ENCODE results near the gene BAIAP3. TPM values are rescaled to one million over a fixed set of nuclear protein-coding genes. Genes with fewer than 3 reads are reported as not detected.

Gene BAIAP3
- total and polyA plus RNA-seq, 2 of the 4 experiments (the other 2 are of a cell fraction), result 0.36 to 0.65 TPM

- in situ Hi-C loops (cut with MboI; ENCODE audit: low sequenced_read_pairs) (no loop called here), intact Hi-C loops (cut with micrococcal nuclease) (no loop called here), dilution Hi-C loops (cut with HindIII; ENCODE audit: low sequenced_read_pairs, unreplicated experiment) (no loop called here)
- DNase-seq (no peak), ATAC-seq (ENCODE audit: low read depth) (no peak)
- Histone ChIP-seq H3K79me1 (ENCODE audit: low read depth in 1 of 2, low read length in 2 of 2) (no peaks in the 10 kb centered on the region), H4K91ac (ENCODE audit: insufficient read depth, low read depth, low read length) (no peak overlapping the region), H4K8ac (ENCODE audit: low read depth in 2 of 2, low read length in 2 of 2) (no peak overlapping the region), H3K9ac (ENCODE audit: low read depth, low read length) (no peak overlapping the region), H2BK15ac (ENCODE audit: low read depth, low read length) (no peak overlapping the region), H2BK120ac (ENCODE audit: low read depth, low read length) (no peak overlapping the region), H3K4me1 (ENCODE audit: control insufficient read depth, insufficient read depth, low read length) (0 out of 2 replicates have a peak, but pooled peaks cover 2% of the 10 kb centered on the region), H3K9me1 (ENCODE audit: insufficient read depth, low read length) (no peaks in the 10 kb centered on the region), H2AK9ac (replicated peaks; ENCODE audit: low read depth, low read length, poor library complexity) (no peak overlapping the region), H3K23ac (ENCODE audit: low read depth, low read length) (no peak overlapping the region), H2AFZ (replicated peaks; ENCODE audit: low read length, poor library complexity) (no peak overlapping the region), H4K20me1 (ENCODE audit: insufficient read depth, low read length) (no peaks in the 10 kb centered on the region; the same call in 1 of the 2 replicates), H3K14ac (replicated peaks; ENCODE audit: low read depth, low read length) (no peak overlapping the region), H3K18ac (ENCODE audit: low read depth, low read length) (no peak overlapping the region), H3K4me3 (ENCODE audit: insufficient read depth, low read depth, low read length) (no peak overlapping the region), H2AK5ac (ENCODE audit: low read depth, low read length) (no peak overlapping the region), H3K36me3 (ENCODE audit: control insufficient read depth, insufficient read depth, low read length) (no peaks in the 10 kb centered on the region), H3K27me3 (ENCODE audit: control insufficient read depth, insufficient read depth, low read length) (peaks cover 36% of the 10 kb centered on the region), H2BK5ac (ENCODE audit: low read depth, low read length, poor library complexity, severe bottlenecking) (no peak overlapping the region), H3K27ac (ENCODE audit: insufficient read depth, low read length) (no peak overlapping the region), H3K4me2 (ENCODE audit: low read depth, low read length) (no peak overlapping the region), H3K9me3 (ENCODE audit: control insufficient read depth, insufficient read depth, low read length) (no peaks in the 10 kb centered on the region), H3K56ac (ENCODE audit: extremely low read depth, insufficient read depth, low read length) (no peak overlapping the region), H3K4ac (ENCODE audit: low read depth, low read length) (no peak overlapping the region), H2BK20ac (ENCODE audit: low read depth, low read length) (no peak overlapping the region), H4K5ac (ENCODE audit: low read depth, low read length) (no peak overlapping the region)
- no TSS peak for BruUV-seq (replicated peaks)
- WGBS, 2 experiments (ENCODE audit: extremely low coverage in 2 of 2, insufficient read length in 1 of 2), result 58% methylated on average over 18 of the region's 30 CpGs; no CpG with 5 or more reads in 1 of the 2 experiments
- ChIA-PET POLR2A (ENCODE audit: unreplicated experiment) (no interaction called here), CTCF (no interaction called here)
- TF ChIP-seq MXI1 (IDR thresholded peaks at IDR 0.05; ENCODE audit: borderline replicate concordance, low read depth, low read length) (no peak), NFE2L2 (IDR thresholded peaks at IDR 0.05; ENCODE audit: low read depth, low read length) (no peak), SMC3 (IDR thresholded peaks at IDR 0.05; ENCODE audit: low read depth, low read length) (no peak), RAD21 (IDR thresholded peaks at IDR 0.05; ENCODE audit: low read length) (no peak), MAFK (IDR thresholded peaks at IDR 0.05; ENCODE audit: low read depth, low read length) (no peak), RFX5 (IDR thresholded peaks at IDR 0.05; ENCODE audit: low read depth, low read length) (no peak), RCOR1 (IDR thresholded peaks at IDR 0.05; ENCODE audit: insufficient replicate concordance, low read length) (no peak)
- TF ChIP-seq, protein P1, sequence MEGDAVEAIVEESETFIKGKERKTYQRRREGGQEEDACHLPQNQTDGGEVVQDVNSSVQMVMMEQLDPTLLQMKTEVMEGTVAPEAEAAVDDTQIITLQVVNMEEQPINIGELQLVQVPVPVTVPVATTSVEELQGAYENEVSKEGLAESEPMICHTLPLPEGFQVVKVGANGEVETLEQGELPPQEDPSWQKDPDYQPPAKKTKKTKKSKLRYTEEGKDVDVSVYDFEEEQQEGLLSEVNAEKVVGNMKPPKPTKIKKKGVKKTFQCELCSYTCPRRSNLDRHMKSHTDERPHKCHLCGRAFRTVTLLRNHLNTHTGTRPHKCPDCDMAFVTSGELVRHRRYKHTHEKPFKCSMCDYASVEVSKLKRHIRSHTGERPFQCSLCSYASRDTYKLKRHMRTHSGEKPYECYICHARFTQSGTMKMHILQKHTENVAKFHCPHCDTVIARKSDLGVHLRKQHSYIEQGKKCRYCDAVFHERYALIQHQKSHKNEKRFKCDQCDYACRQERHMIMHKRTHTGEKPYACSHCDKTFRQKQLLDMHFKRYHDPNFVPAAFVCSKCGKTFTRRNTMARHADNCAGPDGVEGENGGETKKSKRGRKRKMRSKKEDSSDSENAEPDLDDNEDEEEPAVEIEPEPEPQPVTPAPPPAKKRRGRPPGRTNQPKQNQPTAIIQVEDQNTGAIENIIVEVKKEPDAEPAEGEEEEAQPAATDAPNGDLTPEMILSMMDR (conservative IDR thresholded peaks at IDR 0.05; ENCODE audit: low read depth, low read length), result peak; percentile 26; the same call in 1 of the 2 replicates
Measured at GRCh38 chr16:1338119-1338730, 4.8 kb downstream of the BAIAP3 start.

Measured in IMR-90 (cell line).